ENCODE data around the gene MAPK7.

MAPK7 gene

DNA sequence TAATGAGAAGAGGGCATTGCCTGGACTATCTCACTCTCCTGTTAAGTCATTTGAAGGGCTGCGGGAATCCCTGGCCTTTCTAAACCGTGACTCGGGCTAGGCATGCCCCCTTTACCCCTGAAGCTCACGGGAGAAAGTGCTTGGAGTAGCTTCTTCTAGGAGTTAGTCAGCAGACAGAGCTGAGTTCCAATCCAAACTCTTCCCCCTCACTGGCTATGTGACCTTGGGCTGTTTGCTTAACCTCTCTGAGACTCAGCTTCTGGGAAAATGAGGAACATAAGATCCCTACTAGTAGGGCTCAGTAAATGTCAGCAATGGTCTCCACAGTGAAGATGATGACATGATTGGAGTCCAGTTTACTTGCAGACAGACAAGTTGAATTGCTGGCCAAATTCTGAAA is 10.1 kb upstream of the MAPK7 start:
- in situ Hi-C loops (cut with MboI; ENCODE audit: low pct_unique_long_range_greater_than_20kb, low sequenced_read_pairs, unreplicated experiment), result loop anchor here (10.0 to 25.0 kb wide), 2 partner anchors 57 to 394 kb away; no protein-coding TSS in a partner anchor
- DNase-seq (ENCODE audit: low spot score), result no peak
- TF ChIP-seq, protein P1, sequence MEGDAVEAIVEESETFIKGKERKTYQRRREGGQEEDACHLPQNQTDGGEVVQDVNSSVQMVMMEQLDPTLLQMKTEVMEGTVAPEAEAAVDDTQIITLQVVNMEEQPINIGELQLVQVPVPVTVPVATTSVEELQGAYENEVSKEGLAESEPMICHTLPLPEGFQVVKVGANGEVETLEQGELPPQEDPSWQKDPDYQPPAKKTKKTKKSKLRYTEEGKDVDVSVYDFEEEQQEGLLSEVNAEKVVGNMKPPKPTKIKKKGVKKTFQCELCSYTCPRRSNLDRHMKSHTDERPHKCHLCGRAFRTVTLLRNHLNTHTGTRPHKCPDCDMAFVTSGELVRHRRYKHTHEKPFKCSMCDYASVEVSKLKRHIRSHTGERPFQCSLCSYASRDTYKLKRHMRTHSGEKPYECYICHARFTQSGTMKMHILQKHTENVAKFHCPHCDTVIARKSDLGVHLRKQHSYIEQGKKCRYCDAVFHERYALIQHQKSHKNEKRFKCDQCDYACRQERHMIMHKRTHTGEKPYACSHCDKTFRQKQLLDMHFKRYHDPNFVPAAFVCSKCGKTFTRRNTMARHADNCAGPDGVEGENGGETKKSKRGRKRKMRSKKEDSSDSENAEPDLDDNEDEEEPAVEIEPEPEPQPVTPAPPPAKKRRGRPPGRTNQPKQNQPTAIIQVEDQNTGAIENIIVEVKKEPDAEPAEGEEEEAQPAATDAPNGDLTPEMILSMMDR (IDR thresholded peaks at IDR 0.05; ENCODE audit: extremely low read depth, insufficient read depth, missing control alignments), result no peak

DNA sequence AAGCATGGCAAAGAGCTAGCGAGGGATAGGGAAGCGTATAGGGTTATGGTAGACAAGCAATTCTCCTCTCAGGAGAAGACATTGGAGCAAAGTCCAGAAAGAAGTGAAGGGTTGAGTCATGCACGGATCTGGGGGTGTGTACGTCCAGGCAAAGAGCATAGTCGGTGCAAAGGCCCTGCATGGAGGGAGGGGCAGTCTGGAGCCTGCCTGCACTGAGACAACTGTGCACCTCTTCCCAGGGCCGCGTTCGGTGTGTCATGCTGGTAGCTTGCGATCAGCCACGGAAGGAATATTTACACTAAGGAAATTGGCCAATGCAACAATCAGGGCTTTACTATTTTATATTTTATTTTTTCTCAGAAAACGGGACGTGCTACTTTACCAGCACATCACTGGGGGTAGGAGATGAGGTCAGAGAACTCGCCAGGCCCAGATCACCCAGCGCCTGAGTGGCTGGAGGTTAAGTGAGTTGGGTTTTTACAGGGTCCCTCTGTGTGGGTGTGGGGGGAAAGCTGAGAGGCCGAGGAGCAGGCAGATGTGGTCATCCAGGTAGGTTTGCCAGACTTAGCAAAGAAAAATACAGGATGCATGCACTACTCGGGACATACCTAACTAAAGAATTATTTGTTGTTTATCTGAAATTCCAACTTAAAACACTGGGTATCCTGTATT is 9.1 kb upstream of the MAPK7 start:
- in situ Hi-C loops (cut with MboI; ENCODE audit: low pct_unique_long_range_greater_than_20kb, low sequenced_read_pairs, unreplicated experiment), result loop anchor here (10.0 to 25.0 kb wide), 2 partner anchors 56 to 393 kb away; no protein-coding TSS in a partner anchor
- TF ChIP-seq, protein P1 (IDR thresholded peaks at IDR 0.05; ENCODE audit: extremely low read depth, insufficient read depth, missing control alignments), result no peak
- no peak for DNase-seq (ENCODE audit: low spot score)

DNA sequence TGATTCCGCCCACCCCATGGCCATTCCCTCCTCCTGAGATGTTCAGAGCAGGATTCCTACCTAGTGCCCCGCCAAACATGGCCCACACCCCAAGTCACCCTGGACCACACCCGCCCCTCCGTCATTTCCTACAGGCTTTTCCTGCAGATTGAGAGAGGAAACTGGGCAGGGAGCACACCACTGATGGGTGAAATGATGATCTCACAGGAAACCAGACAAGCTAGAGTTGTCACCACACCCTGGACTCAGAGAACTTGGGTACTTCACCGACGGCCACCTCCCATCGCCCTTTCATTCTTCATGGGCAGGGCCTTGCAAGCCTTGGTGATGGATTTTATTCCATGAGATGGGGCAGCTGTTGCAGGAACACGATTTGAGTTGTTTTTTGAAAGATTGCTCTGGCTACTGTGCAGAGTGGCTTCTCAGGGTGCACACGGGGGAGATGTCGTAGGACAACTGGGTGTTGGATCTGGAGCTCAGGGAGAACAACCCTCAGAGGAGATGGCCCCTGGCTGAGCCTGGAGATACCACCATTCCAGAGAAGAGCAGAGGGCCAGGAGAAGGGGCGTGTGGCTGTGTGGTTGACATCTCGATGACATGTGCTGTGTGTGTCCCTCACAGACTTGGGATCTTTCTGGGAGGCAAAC is 8.3 kb upstream of the MAPK7 start:
- in situ Hi-C loops (cut with MboI; ENCODE audit: low pct_unique_long_range_greater_than_20kb, low sequenced_read_pairs, unreplicated experiment), result loop anchor here (10.0 to 25.0 kb wide), 2 partner anchors 55 to 392 kb away; no protein-coding TSS in a partner anchor
- TF ChIP-seq, protein P1 (IDR thresholded peaks at IDR 0.05; ENCODE audit: extremely low read depth, insufficient read depth, missing control alignments), result no peak
- no peak for DNase-seq (ENCODE audit: low spot score)

DNA sequence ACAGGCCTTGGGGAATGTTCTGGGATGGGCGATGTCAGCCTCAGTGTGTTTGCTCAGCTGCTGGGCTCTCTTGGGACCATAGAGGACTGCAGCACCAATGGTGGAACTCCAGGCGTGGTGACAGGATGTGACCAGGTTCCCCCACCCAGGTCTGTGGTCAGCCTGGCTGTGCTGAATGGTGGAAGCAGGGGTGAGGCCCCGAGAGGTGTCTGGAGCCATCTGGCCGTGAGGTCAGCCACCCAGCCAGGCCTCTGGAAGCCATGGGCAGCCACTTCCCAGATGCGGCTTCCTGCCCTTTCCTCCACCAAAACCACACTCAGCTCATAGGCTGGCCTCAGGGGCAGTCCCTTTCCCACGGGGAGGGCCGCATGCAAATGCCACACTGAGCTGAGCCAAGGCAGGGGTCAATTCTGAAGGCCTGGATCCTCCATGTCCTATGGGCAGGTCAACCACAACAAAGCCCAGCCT is 7.8 kb upstream of the MAPK7 start:
- in situ Hi-C loops (cut with MboI; ENCODE audit: low pct_unique_long_range_greater_than_20kb, low sequenced_read_pairs, unreplicated experiment), result loop anchor here (25.0 kb wide), 1 partner anchor 392 kb away; no protein-coding TSS in a partner anchor
- peak; percentile 59 for DNase-seq (ENCODE audit: low spot score)
- TF ChIP-seq, protein P1 (IDR thresholded peaks at IDR 0.05; ENCODE audit: extremely low read depth, insufficient read depth, missing control alignments), result no peak

DNA sequence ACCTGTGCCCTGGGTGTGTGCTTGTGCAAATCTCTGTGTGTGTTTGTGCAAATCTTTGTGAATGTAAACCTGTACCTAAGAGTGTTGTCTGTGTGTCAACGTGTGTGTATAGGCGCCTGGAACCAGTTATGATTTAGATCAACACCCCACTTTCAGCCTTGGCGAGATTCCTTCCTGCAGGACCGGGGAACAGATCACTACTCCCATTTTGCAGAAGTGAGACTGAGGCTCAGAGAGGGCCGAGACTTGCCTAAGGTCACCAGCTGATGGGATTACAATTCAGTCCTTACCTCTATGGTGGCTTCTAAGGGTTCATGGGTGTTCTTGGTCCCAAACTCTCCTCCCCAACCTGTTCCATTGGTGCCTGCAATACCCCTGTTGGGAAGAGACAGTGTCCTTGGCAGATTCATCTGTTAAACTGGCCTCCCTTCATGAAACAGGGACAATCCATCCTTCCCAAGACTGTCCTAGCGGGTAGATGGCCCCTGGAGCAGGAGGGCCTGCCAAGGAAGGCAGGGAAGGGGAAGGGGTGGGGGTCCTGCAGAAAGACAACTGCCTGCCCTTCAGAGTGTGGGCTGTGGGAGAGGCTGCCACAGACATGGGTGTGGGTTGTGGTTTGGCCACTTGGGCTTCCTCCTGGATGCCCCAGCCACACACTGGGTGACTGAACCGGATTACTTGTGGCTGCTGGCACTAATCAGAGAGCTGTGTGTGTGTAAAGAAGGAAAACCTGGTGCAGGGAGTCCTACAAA is 6.9 kb upstream of the MAPK7 start:
- in situ Hi-C loops (cut with MboI; ENCODE audit: low pct_unique_long_range_greater_than_20kb, low sequenced_read_pairs, unreplicated experiment), result loop anchor here (25.0 kb wide), 1 partner anchor 391 kb away; no protein-coding TSS in a partner anchor

DNA sequence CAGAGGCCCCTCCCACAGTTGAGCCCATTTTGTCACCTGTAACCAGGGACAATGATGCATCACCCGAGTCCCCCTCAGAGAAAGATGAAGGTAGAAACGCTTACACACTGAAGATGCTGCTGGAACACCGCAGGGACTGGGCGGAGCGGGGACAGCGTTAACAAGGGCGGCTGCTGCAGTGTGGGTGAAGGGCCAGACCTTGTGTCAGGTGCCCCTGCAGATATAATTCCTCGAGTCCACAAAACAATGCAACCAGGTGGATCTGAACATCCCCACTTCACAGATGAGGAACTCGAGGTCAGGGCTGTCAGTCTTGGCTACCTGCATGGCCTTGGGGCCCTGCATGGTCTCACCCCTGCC is 6.3 kb upstream of the MAPK7 start:
- in situ Hi-C loops (cut with MboI; ENCODE audit: low pct_unique_long_range_greater_than_20kb, low sequenced_read_pairs, unreplicated experiment), result loop anchor here (25.0 kb wide), 1 partner anchor 390 kb away; no protein-coding TSS in a partner anchor
- TF ChIP-seq, protein P1 (IDR thresholded peaks at IDR 0.05; ENCODE audit: extremely low read depth, insufficient read depth, missing control alignments), result no peak
- DNase-seq (ENCODE audit: low spot score), result no peak

More for the DNA sequence above, 6.9 kb upstream of the MAPK7 start:
- no peak for DNase-seq (ENCODE audit: low spot score)
- TF ChIP-seq, protein P1 (IDR thresholded peaks at IDR 0.05; ENCODE audit: extremely low read depth, insufficient read depth, missing control alignments), result no peak
